ENCODE data around the gene LCA5.
"Not testable (repeated sequence)": the region's sequence is repeated elsewhere in the genome, so short reads cannot be mapped to it uniquely, and the experiment has no call there.

LCA5 gene

DNA sequence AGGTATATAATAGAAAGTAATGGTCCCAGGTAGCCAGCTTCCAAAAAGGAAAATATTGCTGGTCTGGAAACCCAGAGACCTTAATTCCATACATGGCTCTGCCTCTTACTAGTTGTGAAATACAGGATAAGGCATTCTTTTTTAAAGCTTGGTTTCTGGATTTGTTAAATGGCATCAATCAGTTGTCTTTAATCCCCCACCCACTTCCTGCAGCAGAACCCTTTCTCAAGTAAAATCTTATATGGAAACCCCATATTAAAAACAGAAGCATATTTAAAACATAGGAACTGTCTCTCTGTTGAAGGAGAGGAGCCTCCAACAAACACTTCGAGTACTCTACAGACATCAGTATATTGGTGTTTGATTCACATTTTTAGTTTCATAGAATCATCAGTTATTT lies 6.2 kb upstream of the LCA5 start:
- Histone ChIP-seq H3K4me3 (ENCODE audit: low read length) (no peak overlapping the region), H3F3A (ENCODE audit: control insufficient read depth, insufficient read depth) (no peaks in the 10 kb centered on the region), H3K4me1 (ENCODE audit: control insufficient read depth, low read length) (no peaks in the 10 kb centered on the region), H3K9me2 (replicated peaks; ENCODE audit: control insufficient read depth, low read length) (no peaks in the 10 kb centered on the region), H3K27me3 (ENCODE audit: control insufficient read depth, low read length) (no peaks in the 10 kb centered on the region), H3K79me2 (ENCODE audit: control insufficient read depth, low read length) (no peaks in the 10 kb centered on the region), H3K4me2 (ENCODE audit: low read length) (no peak overlapping the region), H3K9me3 (ENCODE audit: control insufficient read depth, insufficient read depth, low read length) (no peaks in the 10 kb centered on the region), H4K20me1 (ENCODE audit: control insufficient read depth, insufficient read depth, low read depth, low read length) (no peaks in the 10 kb centered on the region), H3K27ac (ENCODE audit: low read depth, low read length) (no peak overlapping the region), H3K36me3 (ENCODE audit: control insufficient read depth, low read length) (no peaks in the 10 kb centered on the region)
- TF ChIP-seq, protein P1, sequence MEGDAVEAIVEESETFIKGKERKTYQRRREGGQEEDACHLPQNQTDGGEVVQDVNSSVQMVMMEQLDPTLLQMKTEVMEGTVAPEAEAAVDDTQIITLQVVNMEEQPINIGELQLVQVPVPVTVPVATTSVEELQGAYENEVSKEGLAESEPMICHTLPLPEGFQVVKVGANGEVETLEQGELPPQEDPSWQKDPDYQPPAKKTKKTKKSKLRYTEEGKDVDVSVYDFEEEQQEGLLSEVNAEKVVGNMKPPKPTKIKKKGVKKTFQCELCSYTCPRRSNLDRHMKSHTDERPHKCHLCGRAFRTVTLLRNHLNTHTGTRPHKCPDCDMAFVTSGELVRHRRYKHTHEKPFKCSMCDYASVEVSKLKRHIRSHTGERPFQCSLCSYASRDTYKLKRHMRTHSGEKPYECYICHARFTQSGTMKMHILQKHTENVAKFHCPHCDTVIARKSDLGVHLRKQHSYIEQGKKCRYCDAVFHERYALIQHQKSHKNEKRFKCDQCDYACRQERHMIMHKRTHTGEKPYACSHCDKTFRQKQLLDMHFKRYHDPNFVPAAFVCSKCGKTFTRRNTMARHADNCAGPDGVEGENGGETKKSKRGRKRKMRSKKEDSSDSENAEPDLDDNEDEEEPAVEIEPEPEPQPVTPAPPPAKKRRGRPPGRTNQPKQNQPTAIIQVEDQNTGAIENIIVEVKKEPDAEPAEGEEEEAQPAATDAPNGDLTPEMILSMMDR (IDR thresholded peaks at IDR 0.05; ENCODE audit: low read depth, low read length, poor library complexity, severe bottlenecking) = no peak
- TF ChIP-seq EZH2phosphoT487 (IDR thresholded peaks at IDR 0.05; ENCODE audit: borderline replicate concordance, low read length) = no peak

DNA sequence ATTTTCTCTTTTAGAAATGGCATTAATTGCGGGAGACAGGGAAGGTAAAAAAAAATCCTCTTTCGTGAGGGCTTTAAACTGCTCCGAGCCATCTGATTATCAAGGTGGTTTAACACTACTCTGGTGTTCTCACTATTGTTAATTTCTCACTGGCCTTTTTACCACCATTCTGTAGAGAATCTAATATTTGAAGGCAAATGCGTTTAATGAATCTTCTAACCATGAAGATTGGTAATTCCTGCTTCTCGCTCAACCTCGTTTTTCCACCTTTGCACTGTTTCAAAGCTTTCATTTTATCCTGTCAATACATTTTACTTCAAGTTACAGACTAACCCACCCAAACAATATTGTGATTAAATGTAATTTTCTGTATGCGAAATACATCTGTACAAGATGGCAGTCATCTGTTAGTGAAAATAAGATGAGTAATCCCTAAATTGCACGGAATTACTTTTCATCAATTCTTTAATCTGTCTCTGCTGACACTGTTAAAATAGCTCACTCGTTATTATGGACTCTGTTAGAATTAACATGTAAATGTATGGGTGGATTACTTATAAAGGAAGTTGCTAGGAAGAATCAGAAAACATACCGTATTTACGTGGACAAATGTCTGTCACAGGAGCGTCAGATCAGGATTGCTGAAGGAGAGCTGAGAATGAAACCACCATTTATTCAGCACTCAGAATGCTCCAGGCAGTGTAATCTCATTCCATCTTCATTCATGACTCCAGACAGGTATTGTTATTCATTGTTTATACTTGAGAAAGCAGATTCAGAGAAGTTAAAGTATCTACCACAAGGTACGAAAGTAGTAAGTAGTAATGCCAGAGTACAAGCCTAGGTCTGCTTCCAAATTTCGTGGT lies 1.1 kb upstream of the LCA5 start:
- Histone ChIP-seq H3K4me1 (ENCODE audit: control insufficient read depth, low read length) (no peaks in the 10 kb centered on the region), H3K36me3 (ENCODE audit: control insufficient read depth, low read length) (no peaks in the 10 kb centered on the region), H3K4me3 (ENCODE audit: low read length) (no peak overlapping the region), H4K20me1 (ENCODE audit: control insufficient read depth, insufficient read depth, low read depth, low read length) (no peaks in the 10 kb centered on the region), H3K4me2 (ENCODE audit: low read length) (no peak overlapping the region), H3F3A (ENCODE audit: control insufficient read depth, insufficient read depth) (no peaks in the 10 kb centered on the region), H3K27me3 (ENCODE audit: control insufficient read depth, low read length) (no peaks in the 10 kb centered on the region), H3K79me2 (ENCODE audit: control insufficient read depth, low read length) (no peaks in the 10 kb centered on the region), H3K9me2 (replicated peaks; ENCODE audit: control insufficient read depth, low read length) (no peaks in the 10 kb centered on the region), H3K9me3 (ENCODE audit: control insufficient read depth, insufficient read depth, low read length) (no peaks in the 10 kb centered on the region), H3K27ac (ENCODE audit: low read depth, low read length) (no peak overlapping the region)
- no peak for TF ChIP-seq EZH2phosphoT487 (IDR thresholded peaks at IDR 0.05; ENCODE audit: borderline replicate concordance, low read length)
- TF ChIP-seq, protein P1 (IDR thresholded peaks at IDR 0.05; ENCODE audit: low read depth, low read length, poor library complexity, severe bottlenecking) = no peak

DNA sequence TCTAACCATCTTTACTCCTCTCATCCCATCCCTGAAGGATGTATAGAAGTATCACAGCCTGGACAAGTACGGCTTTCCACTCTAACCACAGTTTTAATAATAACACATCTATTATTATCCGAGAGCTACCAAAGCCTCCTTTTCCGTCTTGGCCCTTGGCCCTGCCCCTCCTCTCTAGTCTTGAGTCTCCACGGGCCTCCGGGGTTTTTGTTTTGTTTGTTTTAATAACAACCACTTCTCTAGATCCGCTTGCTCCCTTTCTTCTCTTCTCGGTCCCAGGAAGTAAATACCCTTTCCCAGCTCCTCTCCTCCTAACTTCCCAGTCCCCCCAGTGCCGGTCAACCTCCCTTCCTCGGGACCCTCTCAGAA lies 661 bp downstream of the LCA5 start:
- Histone ChIP-seq H3K4me3 (ENCODE audit: low read length) (no peak overlapping the region), H3K4me2 (ENCODE audit: low read length) (no peak overlapping the region), H3K9me3 (ENCODE audit: control insufficient read depth, insufficient read depth, low read length) (no peaks in the 10 kb centered on the region), H4K20me1 (ENCODE audit: control insufficient read depth, insufficient read depth, low read depth, low read length) (no peaks in the 10 kb centered on the region), H3K4me1 (ENCODE audit: control insufficient read depth, low read length) (no peaks in the 10 kb centered on the region), H3K79me2 (ENCODE audit: control insufficient read depth, low read length) (no peaks in the 10 kb centered on the region), H3K27ac (ENCODE audit: low read depth, low read length) (no peak overlapping the region), H3K9me2 (replicated peaks; ENCODE audit: control insufficient read depth, low read length) (no peaks in the 10 kb centered on the region), H3K27me3 (ENCODE audit: control insufficient read depth, low read length) (no peaks in the 10 kb centered on the region), H3K36me3 (ENCODE audit: control insufficient read depth, low read length) (no peaks in the 10 kb centered on the region), H3F3A (ENCODE audit: control insufficient read depth, insufficient read depth) (no peaks in the 10 kb centered on the region)
- TF ChIP-seq, protein P1 (IDR thresholded peaks at IDR 0.05; ENCODE audit: low read depth, low read length, poor library complexity, severe bottlenecking) = no peak
- no peak for TF ChIP-seq EZH2phosphoT487 (IDR thresholded peaks at IDR 0.05; ENCODE audit: borderline replicate concordance, low read length)

DNA sequence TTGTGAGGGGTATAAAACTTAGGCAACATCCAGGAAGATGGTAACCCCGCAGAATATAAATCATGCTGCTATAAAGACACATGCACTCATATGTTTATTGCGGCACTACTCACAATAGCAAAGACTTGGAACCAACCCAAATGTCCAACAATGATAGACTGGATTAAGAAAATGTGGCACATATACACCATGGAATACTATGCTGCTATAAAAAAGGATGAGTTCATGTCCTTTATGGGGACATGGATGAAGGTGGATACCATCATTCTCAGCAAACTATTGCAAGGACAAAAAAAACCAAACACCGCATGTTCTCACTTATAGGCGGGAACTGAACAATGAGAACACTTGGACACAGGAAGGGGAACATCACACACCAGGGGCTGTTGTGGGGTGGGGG lies 7.7 kb downstream of the LCA5 start:
- H3K27me3 ChIP-seq (ENCODE audit: control insufficient read depth, low read length); H4K20me1 ChIP-seq (ENCODE audit: control insufficient read depth, insufficient read depth, low read depth, low read length); H3K79me2 ChIP-seq (ENCODE audit: control insufficient read depth, low read length); H3K9me2 ChIP-seq (replicated peaks; ENCODE audit: control insufficient read depth, low read length); H3F3A ChIP-seq (ENCODE audit: control insufficient read depth, insufficient read depth); H3K27ac ChIP-seq (ENCODE audit: low read depth, low read length); H3K4me2 ChIP-seq (ENCODE audit: low read length); H3K4me3 ChIP-seq (ENCODE audit: low read length); H3K4me1 ChIP-seq (ENCODE audit: control insufficient read depth, low read length); H3K36me3 ChIP-seq (ENCODE audit: control insufficient read depth, low read length); H3K9me3 ChIP-seq (ENCODE audit: control insufficient read depth, insufficient read depth, low read length): not testable (repeated sequence)
